ENCODE data around the gene CACNA1C. TPM values are rescaled to one million over a fixed set of nuclear protein-coding genes. Genes with fewer than 3 reads are reported as not detected.

CACNA1C gene
- total RNA-seq, 2 experiments from 2014 or later: 0.69 to 1.4 TPM

- no peak for DNase-seq (ENCODE audit: low spot score)
- intact Hi-C loops (cut with micrococcal nuclease; ENCODE audit: unreplicated experiment): no loop called here
- no peaks in the 10 kb centered on the region for H3K79me2 ChIP-seq (ENCODE audit: insufficient read depth, low read depth, low read length)
- H3K9me3 ChIP-seq (ENCODE audit: low read length): no peaks in the 10 kb centered on the region
- H3K36me3 ChIP-seq (ENCODE audit: insufficient read depth, low read length): no peaks in the 10 kb centered on the region
- H4K20me1 ChIP-seq (ENCODE audit: insufficient read depth, low read length): no peaks in the 10 kb centered on the region
- TF ChIP-seq CTCF (conservative IDR thresholded peaks at IDR 0.05; ENCODE audit: low read length): no peak
- no peak for TF ChIP-seq EZH2phosphoT487 (IDR thresholded peaks at IDR 0.05; ENCODE audit: borderline replicate concordance, low read depth, low read length)
- no peak overlapping the region for H3K27ac ChIP-seq (ENCODE audit: low read depth, low read length, poor library complexity, severe bottlenecking)
- H3K4me1 ChIP-seq (ENCODE audit: insufficient read depth, low read length, poor library complexity, severe bottlenecking): no peaks in the 10 kb centered on the region
- BruUV-seq (replicated peaks): no TSS peak
- no peak overlapping the region for H2AFZ ChIP-seq (ENCODE audit: low read length)
- no peaks in the 10 kb centered on the region for H3K9me2 ChIP-seq (ENCODE audit: insufficient read depth, low read length)
- ChIA-PET POLR2A (no interaction called here), CTCF (ENCODE audit: unreplicated experiment) (no interaction called here)
- H3K4me2 ChIP-seq (ENCODE audit: low read length): no peak overlapping the region
- H3K4me3 ChIP-seq (ENCODE audit: low read depth, low read length, poor library complexity, severe bottlenecking): no peak overlapping the region
Measured at GRCh38 chr12:2677142-2677880, 624.5 kb downstream of the CACNA1C start.

- Histone ChIP-seq H3K27ac (ENCODE audit: low read depth, low read length, poor library complexity, severe bottlenecking) (no peak overlapping the region), H3K4me1 (ENCODE audit: insufficient read depth, low read length, poor library complexity, severe bottlenecking) (no peaks in the 10 kb centered on the region), H3K4me3 (ENCODE audit: low read depth, low read length, poor library complexity, severe bottlenecking) (no peak overlapping the region), H3K9me3 (ENCODE audit: low read length) (no peaks in the 10 kb centered on the region), H3K4me2 (ENCODE audit: low read length) (no peak overlapping the region), H4K20me1 (ENCODE audit: insufficient read depth, low read length) (no peaks in the 10 kb centered on the region), H3K79me2 (ENCODE audit: insufficient read depth, low read depth, low read length) (no peaks in the 10 kb centered on the region), H2AFZ (ENCODE audit: low read length) (no peak overlapping the region), H3K36me3 (ENCODE audit: insufficient read depth, low read length) (no peaks in the 10 kb centered on the region), H3K9me2 (ENCODE audit: insufficient read depth, low read length) (no peaks in the 10 kb centered on the region)
- no peak for DNase-seq (ENCODE audit: low spot score)
- intact Hi-C loops (cut with micrococcal nuclease; ENCODE audit: unreplicated experiment): no loop called here
- CTCF ChIA-PET (ENCODE audit: unreplicated experiment): no interaction called here
- POLR2A ChIA-PET: no interaction called here
- BruUV-seq (replicated peaks): no TSS peak
- TF ChIP-seq EZH2phosphoT487 (IDR thresholded peaks at IDR 0.05; ENCODE audit: borderline replicate concordance, low read depth, low read length) (no peak), CTCF (conservative IDR thresholded peaks at IDR 0.05; ENCODE audit: low read length) (no peak)
Measured at GRCh38 chr12:2678426-2678825, 625.6 kb downstream of the CACNA1C start.

- CTCF ChIA-PET (ENCODE audit: unreplicated experiment): no interaction called here
- POLR2A ChIA-PET: no interaction called here
- H3K27ac ChIP-seq (ENCODE audit: low read depth, low read length, poor library complexity, severe bottlenecking): no peak overlapping the region
Measured at GRCh38 chr12:2679068-2679815, 626.5 kb downstream of the CACNA1C start.

More at GRCh38 chr12:2679068-2679815, 626.5 kb downstream of the CACNA1C start:
- Histone ChIP-seq H3K4me2 (ENCODE audit: low read length) (no peak overlapping the region), H3K4me1 (ENCODE audit: insufficient read depth, low read length, poor library complexity, severe bottlenecking) (no peaks in the 10 kb centered on the region), H2AFZ (ENCODE audit: low read length) (no peak overlapping the region), H3K36me3 (ENCODE audit: insufficient read depth, low read length) (no peaks in the 10 kb centered on the region), H3K9me2 (ENCODE audit: insufficient read depth, low read length) (no peaks in the 10 kb centered on the region), H3K79me2 (ENCODE audit: insufficient read depth, low read depth, low read length) (no peaks in the 10 kb centered on the region), H3K4me3 (ENCODE audit: low read depth, low read length, poor library complexity, severe bottlenecking) (no peak overlapping the region), H4K20me1 (ENCODE audit: insufficient read depth, low read length) (no peaks in the 10 kb centered on the region), H3K9me3 (ENCODE audit: low read length) (no peaks in the 10 kb centered on the region)
- intact Hi-C loops (cut with micrococcal nuclease; ENCODE audit: unreplicated experiment): no loop called here
- no peak for DNase-seq (ENCODE audit: low spot score)
- no peak for TF ChIP-seq CTCF (conservative IDR thresholded peaks at IDR 0.05; ENCODE audit: low read length)
- BruUV-seq (replicated peaks): no TSS peak
